Right atrium auricular region (tissue), 2 donors: ENCODE data around the gene BLTP2. TPM values are rescaled to one million over a fixed set of nuclear protein-coding genes. Genes with fewer than 3 reads are reported as not detected.

ENCODE experiments used
- DNase-seq: peaks from one replicate; pipeline ENCODE4 v3.0.0-alpha.2; 2019; ENCODE audit warnings: low spot score
- H3K27ac ChIP-seq, 2 donors: fragments of 200-600 bp; sonication (generic); 1 replicate in 1 of 2; 2 replicates in 1 of 2; pipeline ENCODE4 v1.5.1; 2016 to 2019
- H3K27me3 ChIP-seq, 2 donors: fragments of 200-600 bp; sonication (generic); one replicate each; pipeline versions ENCODE4 v1.5.1 to v1.6.0; 2017 to 2019
- H3K36me3 ChIP-seq: fragments of 200-600 bp; sonication (generic); one replicate; pipeline ENCODE4 v1.5.1; 2016
- H3K4me1 ChIP-seq, 2 donors: fragments of 200-600 bp; sonication (generic); one replicate each; pipeline versions ENCODE4 v1.5.1 to v1.6.0; 2017 to 2019
- H3K4me3 ChIP-seq, 2 donors: fragments of 200-600 bp; sonication (generic); 1 replicate in 1 of 2; 2 replicates in 1 of 2; pipeline ENCODE4 v1.5.1; 2017 to 2019; ENCODE audit warnings: mild to moderate bottlenecking in 1 of 2, moderate library complexity in 1 of 2
- H3K9me3 ChIP-seq, 2 donors: fragments of 200-600 bp; sonication (generic); one replicate each; pipeline ENCODE4 v1.5.1; 2019
- total RNA-seq, 2 donors: library from RNA; depleted of rRNA; stranded (reverse); fragments of >200 nt; gene quantifications; one replicate each; pipeline ENCODE4 v1.1.0, GENCODE V29; 2016
- TF ChIP-seq, protein P1 (sequence below), 2 donors: fragments of 200-600 bp; sonication (generic); IDR thresholded peaks; one replicate each; pipeline ENCODE4 v1.5.1; 2019; ENCODE audit warnings: antibody characterized with exemption in 2 of 2

Gene BLTP2
- total RNA-seq, 2 donors from 2014 or later: 62.5 to 70.3 TPM

DNA sequence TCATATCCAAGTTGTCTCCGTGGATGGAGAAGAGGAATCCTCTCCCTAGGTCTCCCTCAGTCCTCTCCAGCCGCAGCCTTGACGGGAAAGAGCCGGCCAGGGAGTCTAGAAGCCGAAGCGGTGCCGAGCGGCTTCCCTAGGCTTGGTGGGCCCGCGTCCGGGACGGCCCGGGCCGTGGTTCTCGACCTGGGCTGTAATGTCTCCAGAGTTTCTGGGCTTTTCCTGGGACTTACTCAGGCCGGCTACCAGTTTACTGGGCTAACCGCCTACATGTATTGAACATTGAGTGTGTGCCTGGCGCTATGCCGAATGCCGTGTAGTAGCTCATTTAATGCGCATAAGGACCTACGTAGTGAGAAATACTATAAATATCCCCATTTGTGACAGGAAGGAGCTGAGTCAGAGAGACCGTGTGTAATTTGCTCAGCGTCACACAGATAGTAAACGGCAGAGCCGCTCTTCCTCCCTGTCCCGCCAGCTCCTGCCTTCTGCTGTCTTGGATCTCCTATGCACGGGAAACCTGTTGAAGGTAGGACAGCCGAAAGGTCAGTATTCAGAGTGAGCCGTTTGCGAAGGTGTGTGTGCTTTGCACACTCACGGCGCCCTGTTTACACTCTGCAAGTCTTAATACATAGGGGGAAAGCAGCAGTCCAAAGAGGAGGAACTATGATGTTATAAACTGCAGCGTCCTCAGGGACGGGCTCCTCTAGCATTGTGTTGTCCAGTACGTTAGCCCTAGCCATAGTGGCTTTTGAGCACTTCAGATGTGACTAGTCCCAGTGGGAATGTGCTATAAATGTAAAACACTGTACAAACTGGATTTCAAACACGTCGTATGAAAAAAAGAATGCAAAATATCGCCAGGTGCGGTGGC, 45.4 kb downstream of the BLTP2 start:
- H3K27me3 ChIP-seq: no peaks in the 10 kb centered on the region
- DNase-seq: peak; percentile 73

DNA sequence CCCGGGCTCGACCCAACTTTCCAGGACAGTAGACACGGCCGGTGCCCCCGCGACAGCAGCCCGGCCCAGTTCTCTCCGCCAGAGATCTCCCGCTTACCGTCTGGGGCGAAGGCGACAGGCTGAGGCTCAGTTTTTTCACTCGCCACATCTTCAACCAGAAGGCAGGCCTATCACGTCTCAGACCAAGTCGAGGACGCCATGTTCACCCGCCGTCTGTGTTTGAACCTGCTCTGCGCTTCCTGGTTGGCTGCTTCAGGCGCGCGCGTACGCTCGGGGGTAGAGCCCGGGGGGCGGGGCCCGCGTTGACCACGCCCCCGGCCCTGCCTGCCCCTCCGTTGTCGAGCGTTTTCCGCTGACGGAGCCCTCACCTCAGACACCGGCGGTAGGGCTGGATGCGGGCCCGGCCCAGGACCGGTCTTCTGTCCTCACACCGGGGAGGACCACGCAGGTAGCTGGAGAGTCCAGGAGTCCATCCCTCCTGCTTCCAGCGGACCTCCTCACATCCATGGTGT, 46.1 kb downstream of the BLTP2 start, which contains the start of gene SPAG5:
Gene SPAG5, minus strand, starts transcription at position 227 of the 512 bp plus-strand sequence. Its CDS starts 79 bp downstream, at position 148.
- Histone ChIP-seq H3K4me1 (peaks cover 0 to 17% of the 10 kb centered on the region in 2 donors), H3K4me3 (peak within 1 kb of the TSS; percentile 48 to 70), H3K36me3 (no peaks in the 10 kb centered on the region), H3K27me3 (no peaks in the 10 kb centered on the region), H3K9me3 (no peaks in the 10 kb centered on the region), H3K27ac (peak within 1 kb of the TSS; percentile 93 to 96)
- TF ChIP-seq, protein P1, sequence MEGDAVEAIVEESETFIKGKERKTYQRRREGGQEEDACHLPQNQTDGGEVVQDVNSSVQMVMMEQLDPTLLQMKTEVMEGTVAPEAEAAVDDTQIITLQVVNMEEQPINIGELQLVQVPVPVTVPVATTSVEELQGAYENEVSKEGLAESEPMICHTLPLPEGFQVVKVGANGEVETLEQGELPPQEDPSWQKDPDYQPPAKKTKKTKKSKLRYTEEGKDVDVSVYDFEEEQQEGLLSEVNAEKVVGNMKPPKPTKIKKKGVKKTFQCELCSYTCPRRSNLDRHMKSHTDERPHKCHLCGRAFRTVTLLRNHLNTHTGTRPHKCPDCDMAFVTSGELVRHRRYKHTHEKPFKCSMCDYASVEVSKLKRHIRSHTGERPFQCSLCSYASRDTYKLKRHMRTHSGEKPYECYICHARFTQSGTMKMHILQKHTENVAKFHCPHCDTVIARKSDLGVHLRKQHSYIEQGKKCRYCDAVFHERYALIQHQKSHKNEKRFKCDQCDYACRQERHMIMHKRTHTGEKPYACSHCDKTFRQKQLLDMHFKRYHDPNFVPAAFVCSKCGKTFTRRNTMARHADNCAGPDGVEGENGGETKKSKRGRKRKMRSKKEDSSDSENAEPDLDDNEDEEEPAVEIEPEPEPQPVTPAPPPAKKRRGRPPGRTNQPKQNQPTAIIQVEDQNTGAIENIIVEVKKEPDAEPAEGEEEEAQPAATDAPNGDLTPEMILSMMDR (IDR thresholded peaks at IDR 0.05): no peak
- peak; percentile 95 for DNase-seq

More for the DNA sequence above, 45.4 kb downstream of the BLTP2 start:
- Histone ChIP-seq H3K36me3 (no peaks in the 10 kb centered on the region), H3K9me3 (no peaks in the 10 kb centered on the region), H3K27ac (peak overlapping the region; percentile 93 to 96), H3K4me1 (peaks cover 0 to 17% of the 10 kb centered on the region in 2 donors), H3K4me3 (peak overlapping the region; percentile 48 to 70)
- TF ChIP-seq, protein P1 (IDR thresholded peaks at IDR 0.05): no peak

DNA sequence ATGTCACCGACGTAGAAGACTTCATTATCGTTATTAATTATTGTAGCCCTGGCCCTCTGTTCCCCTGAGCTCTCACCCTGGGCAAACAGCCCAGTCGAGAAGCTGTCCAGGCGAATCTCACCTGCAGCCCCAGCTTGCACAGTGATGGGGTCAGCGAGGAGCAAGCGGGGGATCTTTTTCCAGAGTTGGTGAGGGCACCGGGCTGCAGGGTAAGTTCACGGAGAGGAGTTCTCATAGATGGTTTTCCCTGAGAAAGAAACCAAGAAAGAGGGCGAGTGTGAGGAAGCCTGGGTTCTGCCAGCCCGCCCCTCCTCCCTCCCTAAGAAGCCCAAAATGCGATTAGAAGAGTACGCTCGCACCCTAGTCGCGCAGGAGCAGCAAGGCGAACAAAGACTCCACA, 46.6 kb downstream of the BLTP2 start:
- Histone ChIP-seq H3K9me3 (no peaks in the 10 kb centered on the region), H3K4me1 (peaks cover 0 to 17% of the 10 kb centered on the region in 2 donors), H3K27ac (peak overlapping the region in 1 of 2 donors; percentile 96), H3K36me3 (no peaks in the 10 kb centered on the region), H3K4me3 (peak overlapping the region; percentile 48 to 70), H3K27me3 (no peaks in the 10 kb centered on the region)
- no peak for DNase-seq
- TF ChIP-seq, protein P1 (IDR thresholded peaks at IDR 0.05): no peak

DNA sequence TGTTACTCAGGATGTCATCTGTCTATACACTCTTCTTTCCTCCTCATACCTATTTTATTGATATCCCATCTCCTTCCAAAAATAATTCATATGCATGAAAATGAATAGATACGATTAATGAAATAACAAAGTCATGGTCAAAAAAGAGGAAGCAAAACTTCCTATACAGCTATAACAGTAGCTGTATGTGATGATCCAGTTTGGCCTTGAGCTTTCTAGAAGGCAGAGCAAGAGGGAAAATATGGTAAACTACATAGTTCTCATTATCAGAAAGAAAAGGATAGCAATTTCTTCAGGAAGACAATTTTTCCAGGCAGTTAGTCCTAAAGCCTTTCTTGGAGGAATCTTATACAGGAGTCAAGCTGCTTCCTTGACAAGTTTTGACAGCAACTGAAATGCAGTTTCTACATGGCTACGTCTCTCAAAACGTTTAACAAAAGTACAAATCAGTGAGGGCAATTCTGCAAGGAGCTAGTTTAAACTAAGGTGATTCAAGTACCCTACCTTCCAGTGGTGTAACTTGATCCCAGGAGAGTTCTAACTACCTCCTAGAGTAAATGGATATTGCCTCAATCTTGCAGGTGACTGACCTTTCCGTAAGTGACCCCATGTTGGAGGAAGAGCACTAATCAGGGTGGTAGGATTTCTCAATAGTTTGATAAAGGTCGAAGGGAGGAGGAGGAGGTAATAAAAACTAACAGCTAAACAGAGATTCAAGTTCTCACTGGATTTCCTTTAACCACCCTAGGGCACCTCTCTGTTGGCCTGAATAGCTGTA, 47.2 kb downstream of the BLTP2 start:
- no peak for DNase-seq
- H3K36me3 ChIP-seq: no peaks in the 10 kb centered on the region
- H3K4me3 ChIP-seq: peak overlapping the region in 1 of 2 donors; percentile 70
- H3K9me3 ChIP-seq: no peaks in the 10 kb centered on the region
- TF ChIP-seq, protein P1 (IDR thresholded peaks at IDR 0.05): no peak
- H3K4me1 ChIP-seq: peaks cover 0 to 17% of the 10 kb centered on the region in 2 donors
- H3K27me3 ChIP-seq: no peaks in the 10 kb centered on the region
- peak overlapping the region in 1 of 2 donors; percentile 96 for H3K27ac ChIP-seq

Other genes starting within 250 kb of the BLTP2 start
- gene SLC46A1, start 238.9 kb downstream of the BLTP2 start, total RNA-seq: 1 to 10 TPM; 3.7 to 6.8 TPM
- gene SLC13A2, start 171.5 kb downstream of the BLTP2 start, total RNA-seq: not detected
- not detected for gene FOXN1, start 138.8 kb downstream of the BLTP2 start, total RNA-seq
- gene UNC119, start 92.5 kb downstream of the BLTP2 start, total RNA-seq: 10 to 100 TPM; 19.6 to 30.3 TPM
- gene PIGS, start 73.6 kb downstream of the BLTP2 start, total RNA-seq: 10 to 100 TPM; 51.6 to 74.8 TPM
- 100 to 1,000 TPM; 355 to 363 TPM for gene ALDOC, start 68.3 kb downstream of the BLTP2 start, total RNA-seq
- gene SPAG5, start 46.1 kb downstream of the BLTP2 start, total RNA-seq: 1 to 10 TPM in 1 of 2 donors, under 1 TPM in 1; 0.98 to 1.1 TPM
- gene RSKR, start 31.0 kb downstream of the BLTP2 start, total RNA-seq: 1 to 10 TPM; 1.3 to 1.8 TPM
- 10 to 100 TPM; 23.0 to 32.5 TPM for gene SDF2, start 16.7 kb upstream of the BLTP2 start, total RNA-seq
- 10 to 100 TPM; 28.5 to 45.4 TPM for gene SUPT6H, start 17.0 kb upstream of the BLTP2 start, total RNA-seq
- gene PROCA1, start 66.7 kb upstream of the BLTP2 start, total RNA-seq: 1 to 10 TPM in 1 of 2 donors, under 1 TPM in 1; 0.94 to 1.4 TPM
- gene RAB34, start 72.7 kb upstream of the BLTP2 start, total RNA-seq: 100 to 1,000 TPM in 1 of 2 donors, 10 to 100 TPM in 1; 55.8 to 139 TPM
- gene RPL23A, start 74.8 kb upstream of the BLTP2 start, total RNA-seq: 100 to 1,000 TPM; 231 to 505 TPM
- gene TLCD1, start 81.1 kb upstream of the BLTP2 start, total RNA-seq: 1 to 10 TPM in 1 of 2 donors, not detected in 1; 1.7 TPM
- 1 to 10 TPM; 1.0 to 1.1 TPM for gene NEK8, start 83.6 kb upstream of the BLTP2 start, total RNA-seq
- gene TRAF4, start 98.9 kb upstream of the BLTP2 start, total RNA-seq: 1 to 10 TPM; 3.3 to 6.7 TPM
- gene FAM222B, start 197.6 kb upstream of the BLTP2 start, total RNA-seq: 10 to 100 TPM; 26.5 to 30.0 TPM
- 10 to 100 TPM; 32.0 to 51.4 TPM for gene ERAL1, start 209.9 kb upstream of the BLTP2 start, total RNA-seq